ENCODE measurements around the gene MRM3.

DNA sequence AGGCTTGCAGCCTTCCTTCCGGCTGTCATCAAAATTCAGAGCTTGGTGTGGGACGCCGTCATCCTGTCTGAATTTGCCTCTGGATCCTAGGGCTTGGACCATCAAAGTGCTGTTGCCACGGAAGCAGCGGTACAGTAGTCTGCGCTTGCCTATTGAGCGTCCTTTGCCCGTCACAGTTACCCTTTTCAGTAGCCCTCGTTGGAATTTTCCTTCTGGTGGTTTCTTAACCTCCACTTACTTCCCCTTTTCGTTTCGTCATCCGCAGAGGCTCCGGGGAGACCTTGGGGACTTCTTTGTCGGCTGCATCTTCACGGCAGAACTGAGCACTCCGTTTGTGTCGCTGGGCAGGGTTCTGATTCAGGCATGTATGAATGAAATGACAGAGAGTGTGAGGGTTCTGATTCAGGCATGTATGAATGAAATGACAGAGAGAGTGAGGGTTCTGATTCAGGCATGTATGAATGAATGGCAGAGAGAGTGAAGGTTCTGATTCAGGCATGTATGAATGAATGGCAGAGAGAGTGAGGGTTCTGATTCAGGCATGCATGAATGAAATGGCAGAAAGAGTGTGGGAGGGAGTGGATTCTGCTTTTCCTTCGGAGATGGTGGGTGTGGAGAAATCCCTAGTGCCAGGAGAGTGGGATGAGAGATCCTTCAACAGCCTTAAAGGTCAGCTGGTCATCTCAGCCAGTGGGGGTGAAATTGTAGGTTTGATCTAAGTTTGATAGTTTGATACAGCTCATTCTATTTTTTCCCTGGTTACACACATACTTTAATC is 41.7 kb upstream of the MRM3 start:
- TF ChIP-seq, protein P1, sequence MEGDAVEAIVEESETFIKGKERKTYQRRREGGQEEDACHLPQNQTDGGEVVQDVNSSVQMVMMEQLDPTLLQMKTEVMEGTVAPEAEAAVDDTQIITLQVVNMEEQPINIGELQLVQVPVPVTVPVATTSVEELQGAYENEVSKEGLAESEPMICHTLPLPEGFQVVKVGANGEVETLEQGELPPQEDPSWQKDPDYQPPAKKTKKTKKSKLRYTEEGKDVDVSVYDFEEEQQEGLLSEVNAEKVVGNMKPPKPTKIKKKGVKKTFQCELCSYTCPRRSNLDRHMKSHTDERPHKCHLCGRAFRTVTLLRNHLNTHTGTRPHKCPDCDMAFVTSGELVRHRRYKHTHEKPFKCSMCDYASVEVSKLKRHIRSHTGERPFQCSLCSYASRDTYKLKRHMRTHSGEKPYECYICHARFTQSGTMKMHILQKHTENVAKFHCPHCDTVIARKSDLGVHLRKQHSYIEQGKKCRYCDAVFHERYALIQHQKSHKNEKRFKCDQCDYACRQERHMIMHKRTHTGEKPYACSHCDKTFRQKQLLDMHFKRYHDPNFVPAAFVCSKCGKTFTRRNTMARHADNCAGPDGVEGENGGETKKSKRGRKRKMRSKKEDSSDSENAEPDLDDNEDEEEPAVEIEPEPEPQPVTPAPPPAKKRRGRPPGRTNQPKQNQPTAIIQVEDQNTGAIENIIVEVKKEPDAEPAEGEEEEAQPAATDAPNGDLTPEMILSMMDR (IDR thresholded peaks at IDR 0.05; ENCODE audit: low read depth, low read length, poor library complexity, severe bottlenecking), result no peak
- no peak for TF ChIP-seq EZH2phosphoT487 (IDR thresholded peaks at IDR 0.05; ENCODE audit: borderline replicate concordance, low read length)

All from DOHH2 (cell line).